Panc1 (cell line): Measurements from ENCODE around the gene SFPQ.

ENCODE experiments used
- POLR2AphosphoS5 ChIP-seq: IDR thresholded peaks from 2 replicates; pipeline ENCODE4 v1.6.1; 2012; ENCODE audit warnings: mild to moderate bottlenecking, low read depth, low read length, moderate library complexity
- SIN3A ChIP-seq: IDR thresholded peaks from 2 replicates; pipeline ENCODE4 v1.6.1; 2012; ENCODE audit warnings: low read depth, mild to moderate bottlenecking, low read length, moderate library complexity, borderline replicate concordance; ENCODE audit not compliant: insufficient read depth
- TCF7L2 ChIP-seq: IDR thresholded peaks from 2 replicates; pipeline ENCODE4 v1.6.1; 2011; ENCODE audit warnings: mild to moderate bottlenecking, low read depth, low read length, inconsistent platforms
- TF ChIP-seq, protein P1 (sequence below): fragments of 450-650 bp; IDR thresholded peaks from 2 replicates; pipeline ENCODE4 v1.5.1; 2017; ENCODE audit warnings: mild to moderate bottlenecking
- TF ChIP-seq, protein P2 (sequence below), 2 experiments: IDR thresholded peaks; 2 replicates each; pipeline ENCODE4 v1.6.1; 2011 to 2012; ENCODE audit warnings: low read depth in 2 of 2, control low read depth in 1 of 2, low read length in 1 of 2, mild to moderate bottlenecking in 1 of 2, moderate library complexity in 1 of 2; ENCODE audit not compliant: insufficient read depth in 1 of 2

DNA sequence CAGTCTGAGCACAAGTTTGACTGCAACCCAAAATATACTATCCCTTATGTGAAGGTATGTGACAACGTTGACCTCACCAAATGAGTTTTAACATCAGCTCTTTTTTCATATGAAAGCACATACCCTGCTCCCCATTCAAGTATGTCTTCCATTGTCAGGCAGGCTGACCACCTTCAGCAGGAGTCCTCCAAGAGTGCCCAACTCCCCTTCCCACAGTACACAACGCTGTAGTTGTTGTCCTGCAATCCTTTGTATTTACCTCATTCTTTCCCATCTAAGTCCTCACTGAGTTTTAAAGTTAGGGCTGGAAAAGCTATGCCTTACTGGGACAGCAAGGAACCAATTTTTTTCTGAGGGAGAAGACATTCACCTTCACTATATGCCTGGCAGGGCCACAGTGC lies 14.7 kb downstream of the SFPQ start:
- TF ChIP-seq, protein P1, sequence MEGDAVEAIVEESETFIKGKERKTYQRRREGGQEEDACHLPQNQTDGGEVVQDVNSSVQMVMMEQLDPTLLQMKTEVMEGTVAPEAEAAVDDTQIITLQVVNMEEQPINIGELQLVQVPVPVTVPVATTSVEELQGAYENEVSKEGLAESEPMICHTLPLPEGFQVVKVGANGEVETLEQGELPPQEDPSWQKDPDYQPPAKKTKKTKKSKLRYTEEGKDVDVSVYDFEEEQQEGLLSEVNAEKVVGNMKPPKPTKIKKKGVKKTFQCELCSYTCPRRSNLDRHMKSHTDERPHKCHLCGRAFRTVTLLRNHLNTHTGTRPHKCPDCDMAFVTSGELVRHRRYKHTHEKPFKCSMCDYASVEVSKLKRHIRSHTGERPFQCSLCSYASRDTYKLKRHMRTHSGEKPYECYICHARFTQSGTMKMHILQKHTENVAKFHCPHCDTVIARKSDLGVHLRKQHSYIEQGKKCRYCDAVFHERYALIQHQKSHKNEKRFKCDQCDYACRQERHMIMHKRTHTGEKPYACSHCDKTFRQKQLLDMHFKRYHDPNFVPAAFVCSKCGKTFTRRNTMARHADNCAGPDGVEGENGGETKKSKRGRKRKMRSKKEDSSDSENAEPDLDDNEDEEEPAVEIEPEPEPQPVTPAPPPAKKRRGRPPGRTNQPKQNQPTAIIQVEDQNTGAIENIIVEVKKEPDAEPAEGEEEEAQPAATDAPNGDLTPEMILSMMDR: no peak
- TF ChIP-seq POLR2AphosphoS5 (no peak), SIN3A (no peak), TCF7L2 (no peak)
- TF ChIP-seq, protein P2, sequence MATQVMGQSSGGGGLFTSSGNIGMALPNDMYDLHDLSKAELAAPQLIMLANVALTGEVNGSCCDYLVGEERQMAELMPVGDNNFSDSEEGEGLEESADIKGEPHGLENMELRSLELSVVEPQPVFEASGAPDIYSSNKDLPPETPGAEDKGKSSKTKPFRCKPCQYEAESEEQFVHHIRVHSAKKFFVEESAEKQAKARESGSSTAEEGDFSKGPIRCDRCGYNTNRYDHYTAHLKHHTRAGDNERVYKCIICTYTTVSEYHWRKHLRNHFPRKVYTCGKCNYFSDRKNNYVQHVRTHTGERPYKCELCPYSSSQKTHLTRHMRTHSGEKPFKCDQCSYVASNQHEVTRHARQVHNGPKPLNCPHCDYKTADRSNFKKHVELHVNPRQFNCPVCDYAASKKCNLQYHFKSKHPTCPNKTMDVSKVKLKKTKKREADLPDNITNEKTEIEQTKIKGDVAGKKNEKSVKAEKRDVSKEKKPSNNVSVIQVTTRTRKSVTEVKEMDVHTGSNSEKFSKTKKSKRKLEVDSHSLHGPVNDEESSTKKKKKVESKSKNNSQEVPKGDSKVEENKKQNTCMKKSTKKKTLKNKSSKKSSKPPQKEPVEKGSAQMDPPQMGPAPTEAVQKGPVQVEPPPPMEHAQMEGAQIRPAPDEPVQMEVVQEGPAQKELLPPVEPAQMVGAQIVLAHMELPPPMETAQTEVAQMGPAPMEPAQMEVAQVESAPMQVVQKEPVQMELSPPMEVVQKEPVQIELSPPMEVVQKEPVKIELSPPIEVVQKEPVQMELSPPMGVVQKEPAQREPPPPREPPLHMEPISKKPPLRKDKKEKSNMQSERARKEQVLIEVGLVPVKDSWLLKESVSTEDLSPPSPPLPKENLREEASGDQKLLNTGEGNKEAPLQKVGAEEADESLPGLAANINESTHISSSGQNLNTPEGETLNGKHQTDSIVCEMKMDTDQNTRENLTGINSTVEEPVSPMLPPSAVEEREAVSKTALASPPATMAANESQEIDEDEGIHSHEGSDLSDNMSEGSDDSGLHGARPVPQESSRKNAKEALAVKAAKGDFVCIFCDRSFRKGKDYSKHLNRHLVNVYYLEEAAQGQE (IDR thresholded peaks at IDR 0.05; ENCODE audit: insufficient read depth in 1 of 2, low read depth in 2 of 2, low read length in 1 of 2): no peak
